A673 (cell line): ENCODE data around the gene CACNG4. TPM values are rescaled to one million over a fixed set of nuclear protein-coding genes. Genes with fewer than 3 reads are reported as not detected.

Source experiments
- BruUV-seq: library from RNA; stranded (reverse); fragments of 400-500 nt; replicated peaks from 2 replicates; lab custom pipeline; 2021; lab: Mats Ljungman, UMichigan
- CTCF ChIA-PET: fragments of 300-600 bp; sonication (Branson Sonifier 250); formaldehyde crosslinking; loops from one replicate; lab custom pipeline; 2022; ENCODE audit warnings: antibody characterized with exemption; lab: Charles Lee
- POLR2A ChIA-PET: fragments of 300-600 bp; sonication (Branson Sonifier 250); formaldehyde crosslinking; loops from one replicate; lab custom pipeline; 2022; ENCODE audit warnings: antibody characterized with exemption; ENCODE audit not compliant: low non-redundant PET; lab: Charles Lee
- DNase-seq: peaks from one replicate; pipeline ENCODE4 v3.0.0-alpha.2; 2015; ENCODE audit warnings: low spot score
- H3K27ac ChIP-seq: fragments of 200-600 bp; sonication (generic); 2 replicates; pipeline ENCODE4 v1.5.1; 2016; ENCODE audit warnings: mixed run types, low read depth, mild to moderate bottlenecking, mixed read lengths, antibody characterized with exemption, low read length; ENCODE audit not compliant: poor library complexity, severe bottlenecking
- H3K27me3 ChIP-seq: fragments of 200-600 bp; sonication (generic); replicated peaks from 2 replicates; pipeline ENCODE4 v1.6.1; 2017; ENCODE audit warnings: mixed run types, low read depth, mild to moderate bottlenecking, mixed read lengths, antibody characterized with exemption, low read length; ENCODE audit not compliant: insufficient read depth, poor library complexity
- H3K36me3 ChIP-seq: fragments of 200-600 bp; sonication (generic); 2 replicates; pipeline ENCODE4 v1.6.1; 2016; ENCODE audit warnings: mixed run types, mild to moderate bottlenecking, mixed read lengths, antibody characterized with exemption, low read length; ENCODE audit not compliant: insufficient read depth, poor library complexity, severe bottlenecking
- H3K4me1 ChIP-seq: fragments of 200-600 bp; sonication (generic); 2 replicates; pipeline ENCODE4 v1.6.1; 2017; ENCODE audit warnings: mixed run types, mild to moderate bottlenecking, mixed read lengths, antibody characterized with exemption, low read length; ENCODE audit not compliant: insufficient read depth, poor library complexity, severe bottlenecking
- H3K4me3 ChIP-seq: fragments of 200-600 bp; sonication (generic); 2 replicates; pipeline ENCODE4 v1.5.1; 2016; ENCODE audit warnings: low read depth, mixed run types, mild to moderate bottlenecking, mixed read lengths, low read length; ENCODE audit not compliant: poor library complexity, severe bottlenecking
- H3K9me3 ChIP-seq: fragments of 200-600 bp; sonication (generic); 2 replicates; pipeline ENCODE4 v1.6.1; 2016; ENCODE audit warnings: mixed run types, low read depth, mild to moderate bottlenecking, mixed read lengths, antibody characterized with exemption, low read length; ENCODE audit not compliant: poor library complexity, severe bottlenecking
- CTCF ChIP-seq: fragments of 300-800, 200-600 bp; sonication (generic); conservative IDR thresholded peaks from 2 replicates; pipeline ENCODE4 v1.5.1; 2017; ENCODE audit warnings: low read depth, mild to moderate bottlenecking, antibody characterized with exemption, low read length, moderate library complexity, mixed read lengths
- EZH2 ChIP-seq: fragments of 200-600 bp; sonication (generic); IDR thresholded peaks from 2 replicates; pipeline ENCODE4 v1.6.1; 2017; ENCODE audit warnings: borderline replicate concordance, low read depth, mild to moderate bottlenecking, mixed read lengths, antibody characterized with exemption, low read length; ENCODE audit not compliant: poor library complexity, severe bottlenecking
- intact Hi-C: fragments of 100-400 bp; cut with micrococcal nuclease; formaldehyde crosslinking; loops from one replicate; pipeline ENCODE4 v1.10.0; 2022; ENCODE audit not compliant: unreplicated experiment
- total RNA-seq: library from RNA; stranded (reverse); gene quantifications from 2 replicates; pipeline ENCODE4 v1.2.3, GENCODE V29; 2021

The CACNG4 gene
- total RNA-seq, 1 experiment from 2014 or later: 9.7 TPM

- DNase-seq: no peak
- H3K9me3 ChIP-seq: no peaks in the 10 kb centered on the region
- CTCF ChIA-PET: no interaction called here
- intact Hi-C loops: loop anchor here (5.0 kb wide), 1 partner anchor 42 kb away; no protein-coding TSS in a partner anchor
- no peak overlapping the region for H3K27ac ChIP-seq
- no peaks in the 10 kb centered on the region for H3K36me3 ChIP-seq
- no TSS peak for BruUV-seq
- TF ChIP-seq CTCF: no peak
- no peak for TF ChIP-seq EZH2
- H3K4me3 ChIP-seq: no peak overlapping the region
- POLR2A ChIA-PET: no interaction called here
- H3K4me1 ChIP-seq: no peaks in the 10 kb centered on the region
- H3K27me3 ChIP-seq: no peaks in the 10 kb centered on the region
These were observed 60.2 kb downstream of the CACNG4 start for GRCh38 chr17:67024736-67025135.

GRCh38 chr17:67025216-67025792 lies 60.8 kb downstream of the CACNG4 start:
- Histone ChIP-seq H3K4me3 (no peak overlapping the region), H3K36me3 (no peaks in the 10 kb centered on the region), H3K27me3 (no peaks in the 10 kb centered on the region), H3K4me1 (no peaks in the 10 kb centered on the region), H3K9me3 (no peaks in the 10 kb centered on the region), H3K27ac (no peak overlapping the region)
- TF ChIP-seq CTCF (no peak), EZH2 (no peak)
- ChIA-PET CTCF (no interaction called here), POLR2A (no interaction called here)
- BruUV-seq: no TSS peak
- intact Hi-C loops: no loop called here
- no peak for DNase-seq

GRCh38 chr17:67026341-67026740 lies 61.8 kb downstream of the CACNG4 start:
- no peaks in the 10 kb centered on the region for H3K36me3 ChIP-seq
- H3K27me3 ChIP-seq: no peaks in the 10 kb centered on the region
- no TSS peak for BruUV-seq
- intact Hi-C loops: no loop called here
- no peak for DNase-seq
- CTCF ChIA-PET: no interaction called here
- TF ChIP-seq EZH2: no peak
- TF ChIP-seq CTCF: no peak
- H3K4me1 ChIP-seq: no peaks in the 10 kb centered on the region
- H3K27ac ChIP-seq: no peak overlapping the region
- no peaks in the 10 kb centered on the region for H3K9me3 ChIP-seq
- POLR2A ChIA-PET: no interaction called here
- no peak overlapping the region for H3K4me3 ChIP-seq
